ENCODE data around the gene UNC5CL.

The UNC5CL gene

DNA sequence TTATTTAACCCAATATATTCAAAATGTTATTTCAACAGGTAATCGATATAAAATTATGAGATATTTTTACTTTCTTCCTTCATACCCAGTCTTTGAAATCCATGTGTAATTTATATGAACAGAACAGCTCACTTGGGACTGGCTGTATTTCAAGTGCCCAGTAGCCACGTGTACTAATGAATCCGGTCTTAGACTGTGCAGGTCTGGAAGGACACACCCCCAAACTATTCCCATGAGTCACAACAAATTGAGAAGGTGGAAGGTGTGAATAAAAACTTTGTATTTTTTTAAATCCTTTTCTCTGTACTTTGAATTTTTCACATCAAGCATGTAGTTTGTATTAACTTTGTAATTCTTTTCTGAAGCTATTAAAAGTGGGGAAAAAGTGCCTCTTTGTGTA lies 2.8 kb downstream of the UNC5CL start:
- TF ChIP-seq EZH2phosphoT487 (IDR thresholded peaks at IDR 0.05; ENCODE audit: borderline replicate concordance) (no peak), CTCF (conservative IDR thresholded peaks at IDR 0.05; ENCODE audit: low read length) (no peak)
- no peaks in the 10 kb centered on the region for H3F3A ChIP-seq (ENCODE audit: low read depth)
- peaks cover 10% of the 10 kb centered on the region for H3K4me1 ChIP-seq (ENCODE audit: insufficient read depth, low read length, poor library complexity, severe bottlenecking)
- no peaks in the 10 kb centered on the region for H3K79me2 ChIP-seq (ENCODE audit: insufficient read depth, low read length)
- no peaks in the 10 kb centered on the region for H4K20me1 ChIP-seq (ENCODE audit: insufficient read depth, low read length, poor library complexity, severe bottlenecking)
- H3K9ac ChIP-seq (ENCODE audit: low read depth, low read length, poor library complexity, severe bottlenecking) = no peak overlapping the region
- no peaks in the 10 kb centered on the region for H3K36me3 ChIP-seq (ENCODE audit: insufficient read depth, low read length)
- H2AFZ ChIP-seq (ENCODE audit: low read length) = no peak overlapping the region
- no peak overlapping the region for H3K4me3 ChIP-seq (ENCODE audit: low read length, poor library complexity, severe bottlenecking)
- H3K4me2 ChIP-seq (ENCODE audit: low read depth, low read length, poor library complexity, severe bottlenecking) = no peak overlapping the region
- no peaks in the 10 kb centered on the region for H3K9me2 ChIP-seq (replicated peaks; ENCODE audit: low read depth, low read length)
- H3K9me3 ChIP-seq (ENCODE audit: insufficient read depth, low read depth, low read length) = no peaks in the 10 kb centered on the region
- H3K27me3 ChIP-seq (ENCODE audit: insufficient read depth, low read length, poor library complexity, severe bottlenecking) = no peaks in the 10 kb centered on the region

DNA sequence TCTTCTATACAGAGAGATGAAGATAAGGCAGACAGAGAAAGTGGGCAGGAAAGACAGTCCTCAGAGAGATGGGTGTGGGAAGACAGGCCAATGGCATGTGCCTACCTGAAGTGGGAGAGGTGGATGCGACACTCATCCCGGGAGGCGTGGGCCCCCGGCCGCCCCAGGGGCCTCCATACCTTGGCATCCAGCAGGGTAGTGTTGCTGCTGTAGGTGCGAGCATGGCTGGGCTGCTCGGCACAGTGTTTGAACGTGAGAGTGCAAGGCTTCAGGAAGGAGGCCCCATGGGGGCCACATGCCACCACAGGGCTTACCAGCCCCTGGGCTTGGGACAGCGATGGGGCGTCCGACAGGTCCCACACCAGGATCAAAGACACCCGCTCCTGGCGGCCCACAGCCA lies 5.2 kb downstream of the UNC5CL start:
- H3K4me2 ChIP-seq (ENCODE audit: low read depth, low read length, poor library complexity, severe bottlenecking) = no peak overlapping the region

GRCh38 chr6:41032830-41033229 lies 6.2 kb downstream of the UNC5CL start:
- H3K36me3 ChIP-seq (ENCODE audit: insufficient read depth, low read length) = no peaks in the 10 kb centered on the region
- no peaks in the 10 kb centered on the region; the same call in 1 of the 2 replicates for H3K79me2 ChIP-seq (ENCODE audit: insufficient read depth, low read length)
- no peak overlapping the region for H3K4me3 ChIP-seq (ENCODE audit: low read length, poor library complexity, severe bottlenecking)
- no peak overlapping the region for H3K4me2 ChIP-seq (ENCODE audit: low read depth, low read length, poor library complexity, severe bottlenecking)
- TF ChIP-seq CTCF (conservative IDR thresholded peaks at IDR 0.05; ENCODE audit: low read length) = no peak
- TF ChIP-seq EZH2phosphoT487 (IDR thresholded peaks at IDR 0.05; ENCODE audit: borderline replicate concordance) = no peak
- no peaks in the 10 kb centered on the region for H3F3A ChIP-seq (ENCODE audit: low read depth)
- no peaks in the 10 kb centered on the region for H3K27me3 ChIP-seq (ENCODE audit: insufficient read depth, low read length, poor library complexity, severe bottlenecking)
- H3K4me1 ChIP-seq (ENCODE audit: insufficient read depth, low read length, poor library complexity, severe bottlenecking) = peaks cover 7% of the 10 kb centered on the region
- H3K9me3 ChIP-seq (ENCODE audit: insufficient read depth, low read depth, low read length) = no peaks in the 10 kb centered on the region
- no peaks in the 10 kb centered on the region for H4K20me1 ChIP-seq (ENCODE audit: insufficient read depth, low read length, poor library complexity, severe bottlenecking)
- H3K9ac ChIP-seq (ENCODE audit: low read depth, low read length, poor library complexity, severe bottlenecking) = no peak overlapping the region
- no peak overlapping the region for H2AFZ ChIP-seq (ENCODE audit: low read length)
- no peaks in the 10 kb centered on the region for H3K9me2 ChIP-seq (replicated peaks; ENCODE audit: low read depth, low read length)

More for the DNA sequence above, 5.2 kb downstream of the UNC5CL start:
- Histone ChIP-seq H3K36me3 (ENCODE audit: insufficient read depth, low read length) (no peaks in the 10 kb centered on the region), H2AFZ (ENCODE audit: low read length) (no peak overlapping the region), H3K9me3 (ENCODE audit: insufficient read depth, low read depth, low read length) (no peaks in the 10 kb centered on the region), H3K4me3 (ENCODE audit: low read length, poor library complexity, severe bottlenecking) (no peak overlapping the region), H3F3A (ENCODE audit: low read depth) (no peaks in the 10 kb centered on the region), H3K79me2 (ENCODE audit: insufficient read depth, low read length) (no peaks in the 10 kb centered on the region; the same call in 1 of the 2 replicates), H3K9me2 (replicated peaks; ENCODE audit: low read depth, low read length) (no peaks in the 10 kb centered on the region), H4K20me1 (ENCODE audit: insufficient read depth, low read length, poor library complexity, severe bottlenecking) (no peaks in the 10 kb centered on the region), H3K9ac (ENCODE audit: low read depth, low read length, poor library complexity, severe bottlenecking) (no peak overlapping the region), H3K27me3 (ENCODE audit: insufficient read depth, low read length, poor library complexity, severe bottlenecking) (no peaks in the 10 kb centered on the region), H3K4me1 (ENCODE audit: insufficient read depth, low read length, poor library complexity, severe bottlenecking) (peaks cover 7% of the 10 kb centered on the region)
- no peak for TF ChIP-seq CTCF (conservative IDR thresholded peaks at IDR 0.05; ENCODE audit: low read length)
- TF ChIP-seq EZH2phosphoT487 (IDR thresholded peaks at IDR 0.05; ENCODE audit: borderline replicate concordance) = no peak
